ENCODE data around the gene PGLYRP3. TPM values are rescaled to one million over a fixed set of nuclear protein-coding genes. Genes with fewer than 3 reads are reported as not detected.

Gene PGLYRP3
- total and polyA plus RNA-seq, 2 donors (not counting 3 experiments of a cell fraction or from before 2014, with no cell fraction given), result not detected

DNA sequence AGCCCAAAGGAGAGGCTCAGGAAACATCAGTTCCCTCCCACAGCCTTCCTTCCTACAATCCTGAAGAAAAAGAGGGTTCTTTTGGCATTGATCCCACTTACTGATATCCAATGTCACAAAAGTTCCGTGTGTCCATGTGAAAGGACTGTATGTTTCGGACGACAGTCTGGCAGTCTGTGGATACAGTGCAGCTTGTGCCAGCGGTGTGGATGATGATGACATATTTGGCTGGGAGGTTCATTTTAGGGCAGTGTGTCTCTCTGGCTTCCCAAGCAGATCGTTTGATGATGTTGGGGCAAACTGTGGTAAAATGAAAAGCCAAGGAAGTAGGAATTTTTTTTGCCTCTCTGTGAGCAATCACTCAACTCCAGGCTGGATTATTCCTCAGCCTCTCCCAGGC is 10.4 kb downstream of the PGLYRP3 start:
- FAIRE-seq (no peak), DNase-seq (ENCODE audit: low read depth, low spot score) (no peak)
- dilution Hi-C loops (cut with MboI; ENCODE audit: extremely low pct_ligation_motif_present, low sequenced_read_pairs) (no loop called here), intact Hi-C loops (cut with micrococcal nuclease) (no loop called here)
- no peak overlapping the region for H2AFZ ChIP-seq (ENCODE audit: low read depth, low read length)
- H3K36me3 ChIP-seq (ENCODE audit: control insufficient read depth in 2 of 2, extremely low read depth in 1 of 2, insufficient read depth in 2 of 2, low read length in 2 of 2), result no peaks in the 10 kb centered on the region
- H3K4me2 ChIP-seq (ENCODE audit: insufficient read depth, low read length), result no peak overlapping the region
- TF ChIP-seq POLR2A (IDR thresholded peaks at IDR 0.05; ENCODE audit: low read depth, low read length) (no peak), JUN (IDR thresholded peaks at IDR 0.05; ENCODE audit: borderline replicate concordance, insufficient read depth, insufficient read length, low read depth) (no peak), POLR2AphosphoS5 (IDR thresholded peaks at IDR 0.05; ENCODE audit: insufficient read depth, low read depth, low read length) (no peak), MYC (IDR thresholded peaks at IDR 0.05; ENCODE audit: low read depth, low read length) (no peak), FOS (IDR thresholded peaks at IDR 0.05; ENCODE audit: borderline replicate concordance, insufficient read depth, low read length) (no peak), EZH2 (IDR thresholded peaks at IDR 0.05; ENCODE audit: borderline replicate concordance, low read depth, low read length, severe bottlenecking) (no peak)
- TF ChIP-seq, protein P1, sequence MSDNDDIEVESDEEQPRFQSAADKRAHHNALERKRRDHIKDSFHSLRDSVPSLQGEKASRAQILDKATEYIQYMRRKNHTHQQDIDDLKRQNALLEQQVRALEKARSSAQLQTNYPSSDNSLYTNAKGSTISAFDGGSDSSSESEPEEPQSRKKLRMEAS (IDR thresholded peaks at IDR 0.05; ENCODE audit: insufficient read depth, insufficient read length), result no peak
- H3K9me3 ChIP-seq (replicated peaks; ENCODE audit: control insufficient read depth, insufficient read depth, low read length), result no peaks in the 10 kb centered on the region
- no peaks in the 10 kb centered on the region for H3K79me2 ChIP-seq (ENCODE audit: control insufficient read depth, insufficient read depth, low read length)
- CTCF ChIA-PET, result no interaction called here
- no peaks in the 10 kb centered on the region for H4K20me1 ChIP-seq (replicated peaks; ENCODE audit: control insufficient read depth, extremely low read depth, insufficient read depth, low read length)
- no TSS peak for BruUV-seq (replicated peaks)
- no peaks in the 10 kb centered on the region for H3K4me1 ChIP-seq (ENCODE audit: control insufficient read depth, extremely low read depth, insufficient read depth, low read length)
- H3K9ac ChIP-seq (replicated peaks; ENCODE audit: extremely low read depth, insufficient read depth, low read length), result no peak overlapping the region
- POLR2A ChIA-PET, result no interaction called here
- no peak overlapping the region for H3K4me3 ChIP-seq (replicated peaks in 1 of 3; ENCODE audit: insufficient read depth in 1 of 3, low read depth in 1 of 3, low read length in 3 of 3)
- no peaks in the 10 kb centered on the region for H3K9me1 ChIP-seq (replicated peaks; ENCODE audit: control insufficient read depth, extremely low read depth, insufficient read depth, low read length)
- H3K27ac ChIP-seq (ENCODE audit: insufficient read depth, low read depth, low read length), result no peak overlapping the region
- no peaks in the 10 kb centered on the region for H3K27me3 ChIP-seq (ENCODE audit: control insufficient read depth in 2 of 2, insufficient read depth in 2 of 2, low read length in 2 of 2)

GRCh38 chr1:153293851-153294250 is 18.9 kb downstream of the PGLYRP3 start:
- H3K9ac ChIP-seq (replicated peaks; ENCODE audit: extremely low read depth, insufficient read depth, low read length), result no peak overlapping the region
- BruUV-seq (replicated peaks), result no TSS peak
- no peaks in the 10 kb centered on the region for H3K9me1 ChIP-seq (replicated peaks; ENCODE audit: control insufficient read depth, extremely low read depth, insufficient read depth, low read length)
- dilution Hi-C loops (cut with MboI; ENCODE audit: extremely low pct_ligation_motif_present, low sequenced_read_pairs), result no loop called here
- H4K20me1 ChIP-seq (replicated peaks; ENCODE audit: control insufficient read depth, extremely low read depth, insufficient read depth, low read length), result no peaks in the 10 kb centered on the region
- no peak overlapping the region for H3K27ac ChIP-seq (ENCODE audit: insufficient read depth, low read depth, low read length)
- TF ChIP-seq POLR2A (IDR thresholded peaks at IDR 0.05; ENCODE audit: low read depth, low read length), result no peak
- no peak for TF ChIP-seq JUN (IDR thresholded peaks at IDR 0.05; ENCODE audit: borderline replicate concordance, insufficient read depth, insufficient read length, low read depth)
- TF ChIP-seq FOS (IDR thresholded peaks at IDR 0.05; ENCODE audit: borderline replicate concordance, insufficient read depth, low read length), result no peak
- TF ChIP-seq EZH2 (IDR thresholded peaks at IDR 0.05; ENCODE audit: borderline replicate concordance, low read depth, low read length, severe bottlenecking), result no peak
- TF ChIP-seq, protein P2, sequence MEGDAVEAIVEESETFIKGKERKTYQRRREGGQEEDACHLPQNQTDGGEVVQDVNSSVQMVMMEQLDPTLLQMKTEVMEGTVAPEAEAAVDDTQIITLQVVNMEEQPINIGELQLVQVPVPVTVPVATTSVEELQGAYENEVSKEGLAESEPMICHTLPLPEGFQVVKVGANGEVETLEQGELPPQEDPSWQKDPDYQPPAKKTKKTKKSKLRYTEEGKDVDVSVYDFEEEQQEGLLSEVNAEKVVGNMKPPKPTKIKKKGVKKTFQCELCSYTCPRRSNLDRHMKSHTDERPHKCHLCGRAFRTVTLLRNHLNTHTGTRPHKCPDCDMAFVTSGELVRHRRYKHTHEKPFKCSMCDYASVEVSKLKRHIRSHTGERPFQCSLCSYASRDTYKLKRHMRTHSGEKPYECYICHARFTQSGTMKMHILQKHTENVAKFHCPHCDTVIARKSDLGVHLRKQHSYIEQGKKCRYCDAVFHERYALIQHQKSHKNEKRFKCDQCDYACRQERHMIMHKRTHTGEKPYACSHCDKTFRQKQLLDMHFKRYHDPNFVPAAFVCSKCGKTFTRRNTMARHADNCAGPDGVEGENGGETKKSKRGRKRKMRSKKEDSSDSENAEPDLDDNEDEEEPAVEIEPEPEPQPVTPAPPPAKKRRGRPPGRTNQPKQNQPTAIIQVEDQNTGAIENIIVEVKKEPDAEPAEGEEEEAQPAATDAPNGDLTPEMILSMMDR (IDR thresholded peaks at IDR 0.05; ENCODE audit: extremely low read depth in 1 of 2, insufficient read depth in 1 of 2, low read depth in 1 of 2, low read length in 2 of 2), result no peak
- no peak for TF ChIP-seq GATA2 (IDR thresholded peaks at IDR 0.05; ENCODE audit: insufficient read depth, insufficient read length, low read depth, low read length)
- TF ChIP-seq POLR2AphosphoS5 (IDR thresholded peaks at IDR 0.05; ENCODE audit: insufficient read depth, low read depth, low read length), result no peak
- TF ChIP-seq, protein P1 (IDR thresholded peaks at IDR 0.05; ENCODE audit: insufficient read depth, insufficient read length), result no peak
- no peak for TF ChIP-seq MYC (IDR thresholded peaks at IDR 0.05; ENCODE audit: low read depth, low read length)
- no peaks in the 10 kb centered on the region for H3K9me3 ChIP-seq (replicated peaks; ENCODE audit: control insufficient read depth, insufficient read depth, low read length)
- H3K4me2 ChIP-seq (ENCODE audit: insufficient read depth, low read length), result no peak overlapping the region
- DNase-seq (ENCODE audit: low read depth, low spot score) (no peak), FAIRE-seq (no peak)
- CTCF ChIA-PET, result no interaction called here
- no peaks in the 10 kb centered on the region for H3K79me2 ChIP-seq (ENCODE audit: control insufficient read depth, insufficient read depth, low read length)
- POLR2A ChIA-PET, result no interaction called here
- no peaks in the 10 kb centered on the region for H3K36me3 ChIP-seq (ENCODE audit: control insufficient read depth in 2 of 2, extremely low read depth in 1 of 2, insufficient read depth in 2 of 2, low read length in 2 of 2)
- no peak overlapping the region for H3K4me3 ChIP-seq (replicated peaks in 1 of 3; ENCODE audit: insufficient read depth in 1 of 3, low read depth in 1 of 3, low read length in 3 of 3)
- H3K27me3 ChIP-seq (ENCODE audit: control insufficient read depth in 2 of 2, insufficient read depth in 2 of 2, low read length in 2 of 2), result no peaks in the 10 kb centered on the region
- H3K4me1 ChIP-seq (ENCODE audit: control insufficient read depth, extremely low read depth, insufficient read depth, low read length), result no peaks in the 10 kb centered on the region
- no peak overlapping the region for H2AFZ ChIP-seq (ENCODE audit: low read depth, low read length)
- intact Hi-C loops (cut with micrococcal nuclease), result no loop called here
